GM18498 (cell line): ENCODE data around the gene ZNF33A.
"Not testable (repeated sequence)": the region's sequence is repeated elsewhere in the genome, so short reads cannot be mapped to it uniquely, and the experiment has no call there.

ENCODE experiments used
- ATAC-seq: cut with Tn5 transposase; IDR thresholded peaks from one replicate; pipeline ENCODE4 v1.9.1; 2021; ENCODE audit warnings: mild to moderate bottlenecking, moderate library complexity; ENCODE audit not compliant: unreplicated experiment

ZNF33A gene

DNA sequence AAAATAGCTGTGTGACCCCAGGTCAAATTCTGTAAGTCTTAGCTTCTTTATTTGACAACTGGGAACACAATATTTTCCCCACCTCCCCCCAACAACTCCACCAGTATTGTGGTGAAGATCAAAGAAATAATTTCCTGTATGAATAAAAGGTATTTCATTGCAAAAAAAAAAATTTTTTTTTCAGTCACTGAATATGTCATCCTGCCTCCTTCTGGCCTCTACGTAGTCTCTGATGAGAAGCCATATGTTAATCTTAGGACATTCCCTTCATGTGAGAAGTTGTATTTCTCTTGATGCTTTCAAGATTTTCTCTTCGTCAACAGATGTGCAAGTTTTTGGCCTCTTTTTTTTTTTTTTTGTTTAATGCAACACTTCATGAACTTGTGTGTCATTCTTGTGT is 33.0 kb downstream of the ZNF33A start:
- no peak for ATAC-seq

DNA sequence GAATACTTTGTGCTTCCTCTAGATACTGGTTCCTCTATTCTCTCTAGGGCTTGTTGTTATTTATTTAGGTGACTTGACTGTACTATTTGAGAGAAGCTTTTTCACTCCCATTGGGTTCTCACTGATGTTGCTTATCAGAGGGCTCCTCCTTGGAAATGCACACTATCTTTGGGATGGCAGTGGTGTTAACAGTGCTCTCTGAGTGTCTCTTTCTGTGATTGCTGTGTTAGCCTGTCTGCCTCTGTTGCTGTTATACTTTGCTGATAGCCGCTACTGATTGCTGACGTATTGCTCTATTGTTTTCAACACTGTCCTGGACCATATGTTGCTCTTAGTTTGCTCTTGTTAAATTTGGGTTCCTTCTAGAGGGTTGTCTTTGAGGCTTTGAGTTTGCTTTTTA is 34.7 kb downstream of the ZNF33A start:
- no peak for ATAC-seq

DNA sequence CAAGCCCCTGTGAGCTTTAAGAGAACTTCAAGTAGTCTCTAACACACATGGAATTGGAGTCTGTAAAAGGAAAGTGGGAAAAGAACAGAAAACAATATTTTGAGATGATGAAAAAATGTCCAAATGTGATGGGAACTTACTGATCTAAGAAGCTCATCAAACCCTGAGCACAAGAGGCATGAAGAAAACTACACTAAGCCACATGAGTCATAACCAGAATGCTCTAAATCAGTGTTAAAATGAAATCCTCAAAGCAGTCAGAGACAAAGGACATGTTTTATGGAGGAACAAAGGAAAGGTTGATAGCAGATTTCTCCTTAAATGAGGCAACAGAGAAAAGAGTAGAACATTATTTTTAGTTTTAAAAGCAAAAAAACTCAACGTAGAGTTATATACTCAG is 37.2 kb downstream of the ZNF33A start:
- no peak for ATAC-seq

DNA sequence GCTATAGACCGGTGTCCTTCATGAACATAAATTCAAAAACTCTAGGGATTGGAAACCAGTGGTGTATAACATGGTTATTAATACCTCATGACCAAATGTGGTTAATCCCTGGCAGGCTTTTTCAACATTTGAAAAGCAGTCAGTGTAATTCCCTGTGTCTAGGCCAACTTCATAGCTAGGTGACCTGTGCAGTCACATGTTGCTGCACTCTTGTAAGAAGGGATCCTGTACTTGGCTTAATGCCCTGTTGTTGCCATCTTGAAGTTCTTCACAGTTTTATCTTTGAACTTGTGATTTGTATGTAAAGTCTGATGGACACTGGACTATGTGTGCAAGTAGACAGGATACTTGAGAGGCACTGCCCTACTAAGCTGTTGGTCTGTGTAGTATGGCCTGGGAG is 39.7 kb downstream of the ZNF33A start:
- ATAC-seq = no peak

DNA sequence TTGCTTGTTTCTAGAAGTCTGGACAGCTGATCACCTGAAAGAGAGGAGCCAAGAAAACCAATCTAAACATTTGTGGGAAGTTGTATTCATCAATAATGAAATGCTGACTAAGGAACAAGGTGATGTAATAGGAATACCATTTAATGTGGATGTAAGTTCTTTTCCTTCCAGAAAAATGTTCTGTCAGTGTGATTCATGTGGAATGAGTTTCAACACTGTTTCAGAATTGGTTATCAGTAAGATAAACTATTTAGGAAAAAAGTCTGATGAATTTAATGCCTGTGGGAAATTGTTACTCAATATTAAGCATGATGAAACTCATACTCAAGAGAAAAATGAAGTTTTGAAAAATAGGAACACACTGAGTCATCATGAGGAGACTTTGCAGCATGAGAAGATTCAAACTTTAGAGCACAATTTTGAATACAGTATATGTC is 43.9 kb downstream of the ZNF33A start:
- no peak for ATAC-seq

DNA sequence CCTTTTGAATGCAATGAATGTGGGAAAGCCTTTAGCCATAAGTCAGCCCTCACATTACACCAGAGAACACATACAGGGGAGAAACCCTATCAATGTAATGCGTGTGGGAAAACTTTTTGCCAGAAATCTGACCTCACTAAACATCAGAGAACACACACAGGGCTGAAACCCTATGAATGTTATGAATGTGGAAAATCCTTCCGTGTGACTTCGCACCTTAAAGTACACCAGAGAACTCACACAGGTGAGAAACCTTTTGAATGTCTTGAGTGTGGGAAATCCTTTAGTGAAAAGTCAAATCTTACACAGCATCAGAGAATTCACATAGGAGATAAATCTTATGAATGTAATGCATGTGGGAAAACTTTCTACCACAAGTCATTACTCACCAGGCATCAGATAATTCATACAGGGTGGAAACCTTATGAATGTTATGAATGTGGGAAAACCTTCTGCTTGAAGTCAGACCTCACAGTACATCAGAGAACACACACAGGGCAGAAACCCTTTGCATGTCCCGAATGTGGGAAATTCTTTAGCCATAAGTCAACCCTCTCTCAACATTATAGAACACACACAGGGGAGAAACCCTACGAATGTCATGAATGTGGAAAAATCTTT is 44.9 kb downstream of the ZNF33A start:
- ATAC-seq = not testable (repeated sequence)

DNA sequence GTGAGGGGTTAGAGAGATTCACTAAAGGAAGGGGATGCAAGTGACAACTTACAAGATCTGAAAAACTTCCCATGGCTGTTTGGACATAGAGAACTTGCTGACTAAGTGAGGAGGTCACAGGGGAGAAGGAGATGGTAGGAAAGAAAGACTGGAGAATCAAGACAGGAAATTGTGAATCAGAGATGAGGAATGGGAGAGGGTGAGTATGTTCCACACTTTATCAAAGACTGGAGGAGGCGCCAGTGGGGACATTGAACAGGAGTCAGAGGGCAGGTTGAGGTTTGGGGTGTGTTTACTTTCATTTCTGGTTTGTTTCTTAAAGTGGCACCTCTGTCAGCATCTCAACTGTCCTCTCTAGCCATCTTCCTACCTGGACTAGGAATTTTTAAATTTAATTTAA is 59.2 kb downstream of the ZNF33A start:
- not testable (repeated sequence) for ATAC-seq

DNA sequence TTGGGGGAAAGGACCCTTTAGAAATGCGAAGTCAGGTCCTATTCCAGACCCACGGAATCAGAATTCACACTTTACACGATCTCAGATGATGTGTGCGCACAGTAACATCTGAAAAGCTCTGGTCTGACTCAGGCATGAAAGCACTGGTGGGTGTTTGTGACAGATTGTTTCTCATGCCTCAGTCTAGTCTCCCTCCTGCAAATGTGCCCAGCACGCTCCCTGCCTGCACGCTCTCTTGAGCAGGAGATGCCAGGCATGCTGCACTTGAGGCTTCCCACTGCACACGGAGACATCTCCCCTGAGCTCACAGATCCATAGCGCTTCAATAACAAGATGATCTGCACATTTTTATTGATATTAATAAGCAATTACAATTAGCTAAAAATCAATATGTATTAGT is 60.0 kb downstream of the ZNF33A start:
- no peak for ATAC-seq

DNA sequence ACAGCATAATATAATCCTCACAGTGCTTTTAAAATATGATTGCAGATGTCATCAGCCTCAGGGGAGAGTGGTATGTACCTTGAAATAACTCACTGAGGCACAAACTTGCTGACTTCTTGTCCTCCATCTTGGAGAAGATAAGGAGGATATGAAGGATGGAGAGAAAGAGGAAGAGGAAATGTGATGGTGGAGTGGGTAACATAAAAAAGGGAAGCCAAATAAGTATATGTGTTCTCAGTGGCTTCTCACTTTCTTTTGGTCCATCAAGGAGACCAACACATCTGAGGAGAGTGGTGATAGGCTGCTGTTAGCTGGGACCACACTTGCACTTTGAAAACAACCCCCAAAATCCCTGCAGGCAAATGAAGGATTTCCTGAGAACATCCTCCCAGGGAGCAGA is 62.1 kb downstream of the ZNF33A start:
- ATAC-seq = no peak

DNA sequence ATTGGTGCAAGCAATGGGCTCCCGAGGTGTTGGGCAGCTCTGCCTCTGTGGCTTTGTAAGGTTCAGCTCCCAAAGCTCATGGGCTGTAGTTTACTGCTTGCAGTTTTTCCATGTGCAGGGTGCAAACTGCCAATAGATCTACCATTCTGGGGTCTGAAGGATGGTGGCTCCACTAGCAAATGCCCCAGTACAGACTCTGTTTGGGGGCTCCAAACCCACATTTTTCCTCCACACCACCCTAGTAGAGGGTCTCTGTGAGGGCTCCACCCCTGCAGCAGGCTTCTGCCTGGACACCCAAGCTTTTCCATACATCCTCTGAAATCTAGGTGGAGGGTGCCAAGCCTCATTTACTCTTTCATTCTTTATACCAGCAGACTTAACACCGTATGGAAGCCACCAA is 66.2 kb downstream of the ZNF33A start:
- no peak for ATAC-seq

DNA sequence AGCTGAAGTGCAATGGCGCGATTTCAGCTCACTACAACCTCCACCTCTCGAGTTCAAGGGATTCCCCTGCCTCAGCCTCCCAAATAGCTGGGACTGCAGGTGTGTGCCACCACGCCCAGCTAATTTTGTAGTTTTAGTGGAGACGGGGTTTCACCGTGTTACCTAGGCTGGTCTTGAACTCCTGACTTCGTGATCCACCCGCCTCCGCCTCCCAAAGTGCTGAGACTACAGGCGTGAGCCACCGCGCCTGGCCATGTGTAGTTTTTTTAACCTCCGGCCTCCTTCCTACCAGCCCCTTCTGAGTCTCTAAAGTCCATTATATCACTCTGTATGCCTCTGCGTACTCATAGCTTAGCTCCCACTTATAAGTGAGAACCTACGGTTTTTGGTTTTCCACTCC is 82.8 kb downstream of the ZNF33A start:
- ATAC-seq = not testable (repeated sequence)

DNA sequence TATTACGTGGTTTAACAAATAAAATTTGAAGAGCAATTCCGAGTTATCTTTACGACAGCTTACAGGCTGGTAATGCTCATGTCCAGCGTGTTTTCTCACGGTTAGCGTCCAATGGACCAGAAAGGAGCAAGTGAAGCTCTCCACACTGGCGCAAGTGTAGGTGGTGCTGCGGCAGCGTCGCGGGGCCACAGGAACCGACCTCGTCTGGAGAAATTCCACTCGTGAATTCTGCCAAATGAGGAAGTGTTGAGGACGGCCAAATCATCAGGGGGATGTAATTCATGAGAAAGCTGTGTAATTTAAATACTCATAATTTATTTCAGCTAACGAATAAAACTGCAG is 83.3 kb downstream of the ZNF33A start:
- ATAC-seq = peak; percentile 22

DNA sequence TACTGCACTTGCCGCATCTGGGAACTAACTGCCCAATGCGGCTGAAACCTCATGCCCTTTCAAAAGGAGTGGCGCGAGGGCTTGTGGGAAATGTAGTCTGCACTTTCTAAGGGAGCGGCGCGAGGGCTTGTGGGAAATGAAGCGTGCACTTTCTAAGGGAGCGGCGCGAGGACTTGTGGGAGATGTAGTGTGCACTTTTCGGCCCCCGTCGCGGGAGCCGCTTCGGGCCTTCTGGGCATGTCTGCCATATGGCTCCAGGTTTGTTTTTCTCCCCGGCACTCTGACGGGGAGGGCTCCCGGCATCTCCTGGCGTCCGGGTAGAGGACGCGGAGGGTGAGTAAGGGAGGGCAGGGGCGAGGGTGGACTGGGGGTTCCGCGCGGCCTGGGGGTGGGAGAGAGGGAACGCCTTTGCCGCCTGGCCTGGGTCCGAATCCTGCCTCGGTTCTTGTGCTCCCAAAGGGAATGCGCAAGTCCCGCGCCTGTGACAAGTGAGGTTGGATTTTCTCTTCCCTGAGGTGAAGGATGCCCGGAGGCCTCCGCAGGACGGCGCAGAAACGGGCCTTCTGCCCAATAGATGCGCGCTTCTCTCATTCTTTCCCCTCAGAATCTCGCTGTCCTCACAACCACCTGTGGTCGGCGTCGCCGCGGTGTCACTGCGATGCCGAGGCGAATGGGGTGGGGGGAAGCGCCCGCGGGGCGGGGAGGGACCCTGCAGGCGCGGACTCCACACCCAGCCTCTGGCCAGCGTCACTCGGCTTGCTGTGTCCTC is 83.9 kb downstream of the ZNF33A start, which contains the start of gene ZNF37A:
Gene ZNF37A (plus strand): TSS at position 180 of the 769 bp plus-strand sequence. CDS start 2,281 bp downstream, outside the sequence.
- peak; percentile 97 for ATAC-seq

DNA sequence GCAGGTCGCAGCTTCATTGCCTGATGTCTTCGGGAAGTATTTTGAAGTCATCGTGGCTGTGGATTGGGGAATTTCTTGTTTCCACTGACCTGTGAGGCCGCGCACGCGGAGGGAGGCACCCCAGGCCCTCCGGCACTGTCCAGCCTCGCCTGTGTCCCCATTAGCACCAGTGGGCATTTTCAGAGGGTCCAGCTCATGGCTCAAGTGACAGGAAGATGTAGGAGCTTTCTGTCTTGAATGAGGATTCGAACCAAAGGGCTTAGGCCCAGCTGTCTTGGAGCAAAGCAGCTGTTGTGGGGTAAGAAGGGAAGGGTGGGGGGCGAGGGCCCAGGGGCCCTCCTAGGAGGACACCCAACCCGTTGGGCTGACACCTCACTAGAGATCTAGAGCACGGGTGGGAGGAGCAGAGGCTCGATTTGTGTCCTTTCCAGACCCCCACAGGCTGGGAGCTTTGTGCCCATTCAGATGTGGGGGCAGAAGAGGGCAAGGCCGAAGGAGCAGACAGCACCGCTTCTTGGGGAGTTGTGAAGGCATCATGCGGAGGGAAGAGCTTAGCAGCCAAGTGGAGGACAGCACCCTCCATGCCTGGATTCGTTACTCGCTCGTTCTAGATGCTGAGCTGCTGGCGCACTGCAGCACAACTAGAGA is 84.6 kb downstream of the ZNF33A start:
- no peak for ATAC-seq

DNA sequence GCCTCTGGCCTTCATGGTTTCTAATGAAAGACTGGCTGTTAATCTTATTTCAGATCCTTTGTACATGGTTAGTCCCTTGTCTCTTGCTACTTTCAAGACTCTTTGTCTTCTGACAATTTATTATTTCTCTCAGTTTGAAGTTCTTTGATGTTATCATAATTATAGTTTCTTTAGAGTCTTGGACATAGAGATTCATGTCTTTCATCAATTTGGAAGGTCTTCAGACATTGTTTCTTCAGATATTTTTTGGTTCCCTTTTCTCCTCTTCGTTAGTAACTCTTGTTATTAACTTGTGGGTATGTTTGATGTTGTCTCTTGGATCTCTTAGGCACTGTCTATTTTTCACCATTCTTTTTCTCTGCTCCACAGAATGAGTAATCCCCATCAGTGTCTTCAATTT is 92.4 kb downstream of the ZNF33A start:
- ATAC-seq = no peak

DNA sequence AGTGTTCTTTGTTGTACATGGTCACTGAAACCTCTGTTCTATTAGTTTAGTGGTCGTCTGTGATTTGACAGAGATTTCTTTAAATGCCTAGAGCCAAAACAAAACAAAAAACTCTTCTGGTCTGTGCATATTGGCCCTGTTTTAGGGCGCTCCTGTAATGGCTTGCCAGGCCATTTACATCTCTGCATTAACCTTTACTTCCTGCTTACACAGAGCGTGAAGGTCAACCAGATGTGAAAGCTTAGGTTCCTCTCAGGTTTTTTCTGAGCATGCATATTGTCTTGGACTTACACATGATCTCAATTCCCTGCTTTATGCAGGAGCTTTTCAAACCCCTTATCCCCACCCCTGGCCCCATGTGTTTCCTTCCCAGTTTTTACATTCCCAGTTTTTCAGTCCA is 93.3 kb downstream of the ZNF33A start:
- no peak for ATAC-seq

DNA sequence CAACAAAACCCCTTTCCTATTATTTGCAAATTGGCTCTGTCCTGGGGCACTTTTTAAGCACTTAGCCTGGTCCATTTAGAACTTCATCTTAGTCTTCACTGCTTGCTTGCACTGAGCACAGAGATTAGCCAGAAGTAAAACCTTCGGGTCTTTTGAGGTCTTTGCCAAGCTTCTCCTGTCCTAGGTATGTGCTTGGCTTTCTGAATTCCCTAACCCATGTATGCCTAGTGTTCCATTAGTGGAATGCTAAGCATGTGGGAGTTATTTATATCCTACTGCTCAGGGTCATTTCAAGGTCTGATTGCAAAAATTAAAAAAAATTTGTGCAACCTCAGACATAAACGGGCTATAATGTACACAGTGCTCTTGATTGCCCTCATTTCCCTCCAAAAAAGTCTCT is 101.7 kb downstream of the ZNF33A start:
- no peak for ATAC-seq
